Liver (tissue), 9 donors: ENCODE results near the gene PITPNM3. TPM values are rescaled to one million over a fixed set of nuclear protein-coding genes. Genes with fewer than 3 reads are reported as not detected.

ENCODE experiments used
- DNase-seq: peaks from one replicate; pipeline ENCODE4 v3.0.0-alpha.2; 2017; ENCODE audit warnings: low spot score
- H3K27ac ChIP-seq, 2 donors: one replicate each; pipeline ENCODE4 v1.7.0; 2013; ENCODE audit warnings: inconsistent platforms in 2 of 2, low read length in 2 of 2, control low read depth in 1 of 2, low read depth in 1 of 2, mild to moderate bottlenecking in 1 of 2
- H3K27me3 ChIP-seq, 4 donors: one replicate each; pipeline versions ENCODE4 v1.6.1 to v1.7.0; 2013; ENCODE audit warnings: low read length in 3 of 4, inconsistent platforms in 1 of 4, mild to moderate bottlenecking in 1 of 4, moderate library complexity in 1 of 4; ENCODE audit not compliant: control insufficient read depth in 4 of 4, insufficient read depth in 4 of 4
- H3K36me3 ChIP-seq, 4 donors: one replicate each; pipeline versions ENCODE4 v1.6.1 to v1.7.0; 2013; ENCODE audit warnings: low read length in 3 of 4, mild to moderate bottlenecking in 3 of 4, low read depth in 1 of 4, moderate library complexity in 1 of 4; ENCODE audit not compliant: control insufficient read depth in 4 of 4, insufficient read depth in 3 of 4
- H3K4me1 ChIP-seq, 4 donors: one replicate each; pipeline versions ENCODE4 v1.6.1 to v1.7.0; 2013; ENCODE audit warnings: low read length in 3 of 4, mild to moderate bottlenecking in 3 of 4, moderate library complexity in 1 of 4; ENCODE audit not compliant: control insufficient read depth in 4 of 4, insufficient read depth in 4 of 4
- H3K4me3 ChIP-seq, 3 donors: one replicate each; pipeline versions ENCODE4 v1.6.1 to v1.7.0; 2013; ENCODE audit warnings: low read length in 3 of 3, control low read depth in 1 of 3, low read depth in 1 of 3, mild to moderate bottlenecking in 1 of 3
- H3K9ac ChIP-seq, 2 donors: one replicate each; pipeline ENCODE4 v1.7.0; 2013; ENCODE audit warnings: low read length in 2 of 2, mild to moderate bottlenecking in 2 of 2, moderate library complexity in 2 of 2, control low read depth in 1 of 2, low read depth in 1 of 2
- H3K9me3 ChIP-seq, 4 donors: one replicate each; pipeline versions ENCODE4 v1.6.1 to v1.7.0; 2013; ENCODE audit warnings: low read length in 3 of 4; ENCODE audit not compliant: control insufficient read depth in 4 of 4
- EGR1 ChIP-seq, 2 donors: IDR thresholded peaks; 2 replicates each; pipeline ENCODE4 v1.6.1; 2016 to 2018; ENCODE audit warnings: antibody characterized with exemption in 2 of 2, low read depth in 2 of 2
- FOXA1 ChIP-seq: IDR thresholded peaks from 2 replicates; pipeline ENCODE4 v1.6.1; 2016; ENCODE audit warnings: antibody characterized with exemption
- FOXA2 ChIP-seq: IDR thresholded peaks from 2 replicates; pipeline ENCODE4 v1.6.1; 2016; ENCODE audit warnings: antibody characterized with exemption
- HNF4A ChIP-seq, 2 donors: conservative IDR thresholded peaks; 2 replicates each; pipeline ENCODE4 v1.6.1; 2016; ENCODE audit warnings: antibody characterized with exemption in 2 of 2, mild to moderate bottlenecking in 2 of 2
- HNF4G ChIP-seq: IDR thresholded peaks from 2 replicates; pipeline ENCODE4 v1.6.1; 2016; ENCODE audit warnings: antibody characterized with exemption
- JUND ChIP-seq, 2 donors: IDR thresholded peaks; 2 replicates each; pipeline ENCODE4 v1.6.1; 2016; ENCODE audit warnings: antibody characterized with exemption in 2 of 2
- MAX ChIP-seq: IDR thresholded peaks from 2 replicates; pipeline ENCODE4 v1.6.1; 2016; ENCODE audit warnings: antibody characterized with exemption
- NR2F2 ChIP-seq: IDR thresholded peaks from 2 replicates; pipeline ENCODE4 v1.6.1; 2016; ENCODE audit warnings: antibody characterized with exemption
- RAD21 ChIP-seq, 2 donors: IDR thresholded peaks; 2 replicates each; pipeline ENCODE4 v1.6.1; 2016; ENCODE audit warnings: antibody characterized with exemption in 2 of 2, mild to moderate bottlenecking in 2 of 2
- RXRA ChIP-seq, 2 donors: IDR thresholded peaks; 2 replicates each; pipeline ENCODE4 v1.6.1; 2017 to 2018; ENCODE audit warnings: antibody characterized with exemption in 2 of 2, mild to moderate bottlenecking in 1 of 2
- SP1 ChIP-seq: IDR thresholded peaks from 2 replicates; pipeline ENCODE4 v1.6.1; 2018; ENCODE audit warnings: antibody characterized with exemption, mild to moderate bottlenecking
- TAF1 ChIP-seq: conservative IDR thresholded peaks from 2 replicates; pipeline ENCODE4 v1.6.1; 2016; ENCODE audit warnings: antibody characterized with exemption, mild to moderate bottlenecking
- YY1 ChIP-seq: IDR thresholded peaks from 2 replicates; pipeline ENCODE4 v1.6.1; 2016; ENCODE audit warnings: antibody characterized with exemption, mild to moderate bottlenecking
- WGBS: extraction: QIAGEN DNeasy Blood & Tissue Kit; methylation state at CpG from one replicate; pipeline ENCODE4 v1.1.7; 2013; 5-methylcytosine and 5-hydroxymethylcytosine counted together
- polyA plus RNA-seq, 2 donors: library from polyadenylated mRNA; stranded (reverse) in 1 of 2; unstranded in 1 of 2; fragments of 200-250 nt in 1 of 2; fragments of >200 nt in 1 of 2; fragmentation: Nextera tagmentation in 1 of 2; extraction: Ambion mirVana in 1 of 2; gene quantifications; one replicate each; pipeline versions ENCODE4 v1.2.1 to v1.2.3, GENCODE V29; 2013 to 2015
- total RNA-seq, 2 donors: library from RNA; depleted of rRNA; stranded (reverse); fragments of >200 nt; gene quantifications; one replicate each; pipeline ENCODE4 v1.2.3, GENCODE V29; 2014
- TF ChIP-seq, protein P1 (sequence below): IDR thresholded peaks from 2 replicates; pipeline ENCODE4 v1.6.1; 2016; ENCODE audit warnings: antibody characterized with exemption
- TF ChIP-seq, protein P2 (sequence below): IDR thresholded peaks from 2 replicates; pipeline ENCODE4 v1.6.1; 2016; ENCODE audit warnings: antibody characterized with exemption, mild to moderate bottlenecking
- donor health status: healthy.
- donor health status: healthy.
- donor health status: healthy.
- donor health status: healthy.
- donor health status: healthy.

PITPNM3 gene
- total and polyA plus RNA-seq, 4 donors, result 1.5 to 5.0 (median 1.8) TPM

- no peaks in the 10 kb centered on the region for H3K27me3 ChIP-seq
- H3K4me3 ChIP-seq, result no peak overlapping the region
- H3K9me3 ChIP-seq, result no peaks in the 10 kb centered on the region
- no peaks in the 10 kb centered on the region for H3K4me1 ChIP-seq
- DNase-seq, result no peak
- TF ChIP-seq SP1 (no peak), NR2F2 (no peak), EGR1 (IDR thresholded peaks at IDR 0.05; ENCODE audit: low read depth in 2 of 2) (no peak), RAD21 (IDR thresholded peaks at IDR 0.05) (no peak)
- H3K36me3 ChIP-seq, result no peaks in the 10 kb centered on the region
- H3K27ac ChIP-seq, result no peak overlapping the region
- 86% methylated on average over 3 of the region's 3 CpGs for WGBS
- H3K9ac ChIP-seq, result no peak overlapping the region
Observed at GRCh38 chr17:6514371-6514770, 42.0 kb downstream of the PITPNM3 start.

DNA sequence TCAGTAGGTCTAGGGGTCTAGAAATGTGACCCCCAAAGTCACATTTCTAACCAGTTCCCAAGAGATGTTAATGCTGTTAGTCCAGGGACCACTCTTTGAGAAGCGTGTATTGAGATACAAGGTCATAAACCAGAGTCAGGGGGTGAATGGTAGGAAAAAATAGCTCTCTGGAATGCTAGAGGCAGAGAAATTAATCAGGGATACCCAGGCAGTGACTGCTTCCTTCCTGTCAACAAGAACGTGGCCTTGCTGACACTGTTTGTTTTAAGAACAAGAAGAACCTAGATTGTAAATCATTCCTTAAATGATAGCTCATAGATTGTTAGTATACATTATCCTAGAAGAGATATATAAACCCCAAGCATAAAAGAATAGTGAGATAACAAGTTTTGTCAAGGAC lies 43.8 kb downstream of the PITPNM3 start:
- 45% methylated on average over 2 of the region's 2 CpGs for WGBS
- TF ChIP-seq NR2F2 (peak; percentile 89), YY1 (no peak)

DNA sequence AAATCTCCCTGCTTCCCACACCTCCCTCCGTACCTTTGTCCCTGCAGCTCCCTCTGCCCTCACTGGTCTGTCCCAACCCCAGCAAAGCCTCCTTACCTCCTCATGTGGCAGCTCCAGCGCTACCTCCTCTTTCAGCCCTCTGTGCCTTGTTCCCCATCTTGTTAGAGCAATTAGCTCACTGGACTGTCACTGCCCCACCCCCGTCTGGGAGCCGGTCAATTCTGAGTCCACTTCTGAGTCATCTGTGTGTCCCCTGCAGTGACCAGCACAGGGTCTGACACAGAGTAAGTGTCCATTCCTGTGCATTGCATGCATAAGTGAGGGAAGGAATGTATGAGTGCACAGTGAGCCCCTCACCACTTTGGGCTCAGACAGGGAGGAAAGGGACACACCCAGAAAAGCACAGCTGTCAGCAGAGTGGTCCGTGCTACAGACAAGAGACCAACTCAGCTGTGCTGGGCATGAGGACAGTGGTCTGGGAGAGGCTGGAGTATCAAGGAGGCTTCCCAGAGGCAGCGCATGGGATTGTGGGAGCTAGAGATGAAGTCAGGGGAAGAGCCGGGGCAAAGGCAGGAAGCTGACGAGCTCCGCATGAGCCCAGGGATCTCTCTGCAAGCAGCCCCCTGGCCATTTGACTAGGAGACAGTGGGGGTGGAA lies 45.9 kb downstream of the PITPNM3 start:
- Histone ChIP-seq H3K4me1 (peaks cover 0 to 3% (median 0%) of the 10 kb centered on the region in 4 donors), H3K9me3 (no peaks in the 10 kb centered on the region), H3K4me3 (no peak overlapping the region), H3K27ac (no peak overlapping the region), H3K27me3 (no peaks in the 10 kb centered on the region), H3K36me3 (no peaks in the 10 kb centered on the region), H3K9ac (no peak overlapping the region)
- TF ChIP-seq, protein P1, sequence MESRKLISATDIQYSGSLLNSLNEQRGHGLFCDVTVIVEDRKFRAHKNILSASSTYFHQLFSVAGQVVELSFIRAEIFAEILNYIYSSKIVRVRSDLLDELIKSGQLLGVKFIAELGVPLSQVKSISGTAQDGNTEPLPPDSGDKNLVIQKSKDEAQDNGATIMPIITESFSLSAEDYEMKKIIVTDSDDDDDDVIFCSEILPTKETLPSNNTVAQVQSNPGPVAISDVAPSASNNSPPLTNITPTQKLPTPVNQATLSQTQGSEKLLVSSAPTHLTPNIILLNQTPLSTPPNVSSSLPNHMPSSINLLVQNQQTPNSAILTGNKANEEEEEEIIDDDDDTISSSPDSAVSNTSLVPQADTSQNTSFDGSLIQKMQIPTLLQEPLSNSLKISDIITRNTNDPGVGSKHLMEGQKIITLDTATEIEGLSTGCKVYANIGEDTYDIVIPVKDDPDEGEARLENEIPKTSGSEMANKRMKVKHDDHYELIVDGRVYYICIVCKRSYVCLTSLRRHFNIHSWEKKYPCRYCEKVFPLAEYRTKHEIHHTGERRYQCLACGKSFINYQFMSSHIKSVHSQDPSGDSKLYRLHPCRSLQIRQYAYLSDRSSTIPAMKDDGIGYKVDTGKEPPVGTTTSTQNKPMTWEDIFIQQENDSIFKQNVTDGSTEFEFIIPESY, result no peak
- TF ChIP-seq FOXA1, result no peak
- DNase-seq, result no peak
- WGBS, result 82% methylated on average over 9 of the region's 9 CpGs

More for the DNA sequence above, 43.8 kb downstream of the PITPNM3 start:
- H3K9me3 ChIP-seq, result no peaks in the 10 kb centered on the region
- DNase-seq, result no peak
- H3K27me3 ChIP-seq, result no peaks in the 10 kb centered on the region
- H3K4me1 ChIP-seq, result no peaks in the 10 kb centered on the region
- no peak overlapping the region for H3K27ac ChIP-seq
- no peak overlapping the region for H3K4me3 ChIP-seq
- H3K9ac ChIP-seq, result no peak overlapping the region
- no peaks in the 10 kb centered on the region for H3K36me3 ChIP-seq

- Histone ChIP-seq H3K27ac (no peak overlapping the region), H3K9me3 (no peaks in the 10 kb centered on the region), H3K27me3 (no peaks in the 10 kb centered on the region), H3K36me3 (no peaks in the 10 kb centered on the region), H3K9ac (no peak overlapping the region), H3K4me3 (no peak overlapping the region), H3K4me1 (peaks cover 0 to 3% (median 0%) of the 10 kb centered on the region in 4 donors)
- no peak for DNase-seq
- WGBS, result 91% methylated on average over 4 of the region's 4 CpGs
- no peak for TF ChIP-seq FOXA2
- no peak for TF ChIP-seq MAX
- TF ChIP-seq RAD21 (IDR thresholded peaks at IDR 0.05), result no peak
- TF ChIP-seq, protein P1, result no peak
- no peak for TF ChIP-seq RXRA (IDR thresholded peaks at IDR 0.05)
- no peak for TF ChIP-seq HNF4G
- TF ChIP-seq, protein P2, sequence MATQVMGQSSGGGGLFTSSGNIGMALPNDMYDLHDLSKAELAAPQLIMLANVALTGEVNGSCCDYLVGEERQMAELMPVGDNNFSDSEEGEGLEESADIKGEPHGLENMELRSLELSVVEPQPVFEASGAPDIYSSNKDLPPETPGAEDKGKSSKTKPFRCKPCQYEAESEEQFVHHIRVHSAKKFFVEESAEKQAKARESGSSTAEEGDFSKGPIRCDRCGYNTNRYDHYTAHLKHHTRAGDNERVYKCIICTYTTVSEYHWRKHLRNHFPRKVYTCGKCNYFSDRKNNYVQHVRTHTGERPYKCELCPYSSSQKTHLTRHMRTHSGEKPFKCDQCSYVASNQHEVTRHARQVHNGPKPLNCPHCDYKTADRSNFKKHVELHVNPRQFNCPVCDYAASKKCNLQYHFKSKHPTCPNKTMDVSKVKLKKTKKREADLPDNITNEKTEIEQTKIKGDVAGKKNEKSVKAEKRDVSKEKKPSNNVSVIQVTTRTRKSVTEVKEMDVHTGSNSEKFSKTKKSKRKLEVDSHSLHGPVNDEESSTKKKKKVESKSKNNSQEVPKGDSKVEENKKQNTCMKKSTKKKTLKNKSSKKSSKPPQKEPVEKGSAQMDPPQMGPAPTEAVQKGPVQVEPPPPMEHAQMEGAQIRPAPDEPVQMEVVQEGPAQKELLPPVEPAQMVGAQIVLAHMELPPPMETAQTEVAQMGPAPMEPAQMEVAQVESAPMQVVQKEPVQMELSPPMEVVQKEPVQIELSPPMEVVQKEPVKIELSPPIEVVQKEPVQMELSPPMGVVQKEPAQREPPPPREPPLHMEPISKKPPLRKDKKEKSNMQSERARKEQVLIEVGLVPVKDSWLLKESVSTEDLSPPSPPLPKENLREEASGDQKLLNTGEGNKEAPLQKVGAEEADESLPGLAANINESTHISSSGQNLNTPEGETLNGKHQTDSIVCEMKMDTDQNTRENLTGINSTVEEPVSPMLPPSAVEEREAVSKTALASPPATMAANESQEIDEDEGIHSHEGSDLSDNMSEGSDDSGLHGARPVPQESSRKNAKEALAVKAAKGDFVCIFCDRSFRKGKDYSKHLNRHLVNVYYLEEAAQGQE, result no peak
- no peak for TF ChIP-seq YY1
- no peak for TF ChIP-seq FOXA1
- no peak for TF ChIP-seq NR2F2
- no peak for TF ChIP-seq TAF1
- TF ChIP-seq HNF4A (conservative IDR thresholded peaks at IDR 0.05), result no peak
- TF ChIP-seq JUND (IDR thresholded peaks at IDR 0.05), result no peak
- no peak for TF ChIP-seq SP1
- TF ChIP-seq EGR1 (IDR thresholded peaks at IDR 0.05; ENCODE audit: low read depth in 2 of 2), result no peak
Observed at GRCh38 chr17:6509921-6510320, 46.4 kb downstream of the PITPNM3 start.
